Renal cortex interstitium (tissue), 11 donors: ENCODE data around the gene ATG9B. TPM values are rescaled to one million over a fixed set of nuclear protein-coding genes. Genes with fewer than 3 reads are reported as not detected.

Source experiments
- DNase-seq, 11 donors: peaks; one replicate each; pipeline ENCODE4 v3.0.0-alpha.2; 2013; ENCODE audit warnings: low read depth in 9 of 11, low spot score in 4 of 11; ENCODE audit errors: extremely low read depth in 1 of 11
- polyA plus RNA-seq, 3 donors: library from polyadenylated mRNA; unstranded; fragments of 120-200 nt; gene quantifications; one replicate each; pipeline ENCODE4 v1.2.1, GENCODE V29; 2013; ENCODE audit not compliant: insufficient read length in 3 of 3

ATG9B gene
- polyA plus RNA-seq, 3 donors = 2.3 to 4.6 (median 4.2) TPM

DNA sequence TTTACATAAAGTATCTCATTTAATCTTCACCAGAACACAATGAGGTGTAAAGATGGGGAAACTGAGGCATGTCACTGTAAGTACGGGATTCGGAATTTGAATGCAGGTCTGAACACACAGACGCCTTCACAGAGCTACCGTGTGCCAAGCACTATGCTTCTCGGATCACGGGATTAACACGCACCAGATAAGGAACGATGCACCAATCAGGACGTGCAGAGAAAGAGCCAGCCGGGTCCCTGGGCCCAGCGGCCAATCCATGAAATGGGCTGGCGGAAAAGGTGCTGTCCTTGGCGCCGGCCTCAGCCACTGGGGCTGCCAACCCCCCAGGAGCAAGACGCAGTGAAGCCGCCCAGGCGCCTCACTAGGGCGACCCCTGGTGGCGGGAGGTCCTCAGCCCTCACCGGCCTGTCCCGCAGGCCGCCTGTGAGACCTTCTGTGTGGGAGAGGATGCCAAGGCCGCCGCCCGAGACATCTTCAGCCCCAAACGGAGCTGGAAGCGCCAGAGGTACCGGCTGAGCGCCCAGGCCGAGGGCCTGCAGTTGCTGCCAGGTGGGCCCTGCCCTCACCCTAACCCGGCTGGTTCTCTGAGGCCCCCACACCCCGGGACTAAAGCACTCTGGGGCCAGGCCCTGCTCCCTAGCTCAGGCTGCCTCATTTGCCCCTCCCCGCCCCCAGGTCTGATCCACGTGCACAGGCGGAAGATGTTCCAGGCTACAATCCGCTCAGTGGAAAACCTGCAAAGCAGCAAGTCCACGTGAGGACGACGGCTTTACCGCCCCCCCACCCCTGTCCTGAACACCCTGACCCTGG is 15.6 kb downstream of the ATG9B start:
- no peak for DNase-seq

DNA sequence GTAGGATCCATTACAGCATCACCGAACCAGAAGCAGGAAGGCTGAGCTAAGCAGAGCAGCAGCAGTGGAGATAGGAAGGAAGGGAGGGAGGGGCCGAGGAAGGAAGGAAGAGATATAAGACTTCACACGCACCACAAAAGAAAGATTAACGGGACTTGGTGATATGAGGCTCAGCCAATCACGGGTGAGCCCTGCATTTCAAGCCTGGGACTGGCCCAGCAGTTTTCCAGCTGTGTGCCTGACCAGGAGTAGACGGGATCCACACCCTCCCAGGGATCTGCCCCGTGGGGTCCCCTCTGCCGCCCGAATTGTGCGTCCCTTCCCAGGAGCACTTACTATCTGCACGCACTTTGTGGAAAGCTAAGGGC is 16.2 kb downstream of the ATG9B start:
- no peak for DNase-seq

DNA sequence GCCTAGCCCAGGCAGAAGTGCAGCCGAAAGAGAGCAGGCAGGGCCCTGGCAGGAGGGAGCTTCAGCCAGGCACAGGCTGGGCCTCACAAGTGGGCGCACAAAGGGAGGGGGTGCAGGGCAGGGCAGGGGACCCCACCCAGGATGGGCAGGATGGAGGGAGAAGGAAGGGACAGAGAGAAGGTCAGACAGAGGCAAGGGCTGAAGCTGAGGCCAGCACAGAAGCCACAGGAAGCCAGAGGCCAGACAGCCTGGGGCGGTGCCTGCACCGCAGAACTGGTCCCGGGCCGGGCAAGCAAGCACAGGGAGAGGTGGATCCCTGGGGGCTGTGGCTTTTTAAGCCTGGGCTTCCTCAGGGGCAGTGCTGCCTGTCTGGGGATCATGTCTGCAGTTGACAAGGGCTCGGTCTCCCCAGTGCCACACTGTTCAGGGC is 16.8 kb downstream of the ATG9B start:
- DNase-seq = no peak

DNA sequence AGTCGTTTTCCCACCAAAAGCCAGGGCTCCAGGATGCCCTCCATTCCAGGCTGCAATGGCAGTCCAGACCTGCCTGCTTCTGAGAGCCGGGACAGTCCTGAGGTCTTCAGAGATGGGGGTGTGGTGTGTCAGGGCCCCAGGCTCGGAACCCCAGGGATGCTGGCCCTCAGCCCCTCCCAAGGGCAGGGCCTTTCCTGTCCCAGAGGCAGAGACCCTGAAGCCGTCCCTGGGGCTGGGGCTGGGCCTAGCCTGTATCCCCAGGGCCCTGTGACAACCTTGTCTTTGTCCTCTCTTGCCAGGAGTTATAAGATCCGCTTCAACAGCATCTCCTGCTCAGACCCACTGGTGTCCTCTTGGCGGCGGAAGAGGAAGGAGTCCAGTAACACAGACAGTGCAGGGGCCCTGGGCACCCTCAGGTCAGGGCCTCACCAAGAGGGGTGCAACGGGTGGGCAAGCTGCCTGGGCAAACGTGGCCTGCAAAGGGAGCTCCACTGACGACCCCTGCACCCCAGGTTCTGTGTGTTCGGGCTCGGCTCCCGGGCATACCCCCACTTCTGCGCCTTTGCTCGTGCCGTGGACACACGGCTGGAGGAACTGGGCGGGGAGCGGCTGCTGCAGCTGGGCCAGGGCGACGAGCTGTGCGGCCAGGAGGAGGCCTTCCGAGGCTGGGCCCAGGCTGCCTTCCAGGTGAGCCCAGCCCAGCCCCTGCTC is 17.5 kb downstream of the ATG9B start:
- DNase-seq = no peak

DNA sequence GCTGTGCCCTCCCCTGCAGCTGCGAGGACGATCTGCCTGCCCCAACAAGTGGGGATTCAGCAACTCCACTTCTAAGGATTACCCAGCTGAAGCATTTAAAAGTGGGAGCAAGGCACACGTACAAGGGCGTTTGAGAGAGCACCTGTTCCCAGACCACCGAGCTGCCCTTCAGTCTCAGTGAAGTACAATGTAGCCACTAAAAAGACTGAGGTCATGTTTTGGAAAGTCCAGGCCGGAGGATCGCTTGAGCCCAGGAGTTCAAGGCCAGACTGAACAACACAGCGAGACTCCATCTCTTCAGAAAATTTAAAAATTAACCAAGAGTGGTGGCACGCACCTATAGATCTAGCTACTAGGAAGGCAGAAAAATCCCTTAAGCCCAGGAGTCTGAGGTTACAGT is 18.7 kb downstream of the ATG9B start:
- DNase-seq = no peak

DNA sequence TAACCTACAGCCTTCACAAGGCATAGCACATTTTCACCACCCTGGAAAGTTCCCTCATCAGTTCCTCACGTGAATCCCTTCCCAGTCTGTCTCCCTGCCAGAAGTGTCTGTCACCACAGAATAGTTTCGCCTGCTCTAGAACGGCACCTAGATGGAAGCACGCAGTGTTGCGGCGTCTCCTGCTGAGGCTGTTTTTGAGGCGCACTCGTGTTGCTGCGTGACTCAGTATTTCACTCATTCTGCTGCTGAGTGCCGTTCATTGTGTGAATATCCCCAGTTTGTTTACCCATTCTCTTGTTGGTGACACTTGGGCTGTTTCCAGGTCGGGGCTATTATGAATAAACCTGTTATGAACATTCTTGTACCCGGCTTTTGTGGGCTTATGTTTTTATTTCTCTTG is 20.7 kb downstream of the ATG9B start:
- DNase-seq = no peak

DNA sequence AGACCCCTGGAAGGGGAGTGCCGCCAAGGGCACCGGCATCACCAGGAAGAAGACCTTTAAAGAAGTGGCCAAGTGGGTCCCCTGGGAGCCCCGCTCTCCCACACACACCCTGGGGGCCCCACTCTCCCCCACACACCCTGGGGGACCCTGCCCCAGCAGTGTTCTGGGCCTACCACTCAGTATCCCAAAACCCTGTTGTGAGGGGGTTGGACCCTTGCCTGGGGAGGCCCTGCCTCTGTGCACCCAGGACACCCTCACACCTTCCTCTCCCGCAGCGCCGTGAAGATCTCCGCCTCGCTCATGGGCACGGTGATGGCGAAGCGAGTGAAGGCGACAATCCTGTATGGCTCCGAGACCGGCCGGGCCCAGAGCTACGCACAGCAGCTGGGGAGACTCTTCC is 22.7 kb downstream of the ATG9B start:
- no peak for DNase-seq

DNA sequence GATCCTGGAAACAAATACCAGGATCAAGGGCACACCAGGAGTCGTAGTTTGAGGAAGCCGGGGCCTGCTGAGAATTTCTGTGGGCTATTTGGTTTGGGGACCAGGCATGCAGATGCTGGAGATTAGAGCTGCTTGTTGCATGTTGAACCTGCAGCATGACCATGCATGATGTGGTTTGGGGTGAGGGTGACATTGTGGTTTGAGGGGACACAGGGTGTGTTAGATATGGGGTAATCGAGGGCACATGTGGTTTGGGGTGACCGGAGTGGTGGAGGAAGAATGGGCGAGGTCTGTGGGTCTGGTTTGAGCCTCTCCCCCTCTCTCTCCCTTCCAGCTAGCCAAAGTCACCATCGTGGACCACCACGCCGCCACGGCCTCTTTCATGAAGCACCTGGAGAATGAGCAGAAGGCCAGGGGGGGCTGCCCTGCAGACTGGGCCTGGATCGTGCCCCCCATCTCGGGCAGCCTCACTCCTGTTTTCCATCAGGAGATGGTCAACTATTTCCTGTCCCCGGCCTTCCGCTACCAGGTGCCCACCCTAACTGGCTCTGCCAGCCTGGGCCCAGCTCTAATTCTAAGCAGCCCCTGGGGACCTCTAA is 23.3 kb downstream of the ATG9B start:
- DNase-seq = no peak

DNA sequence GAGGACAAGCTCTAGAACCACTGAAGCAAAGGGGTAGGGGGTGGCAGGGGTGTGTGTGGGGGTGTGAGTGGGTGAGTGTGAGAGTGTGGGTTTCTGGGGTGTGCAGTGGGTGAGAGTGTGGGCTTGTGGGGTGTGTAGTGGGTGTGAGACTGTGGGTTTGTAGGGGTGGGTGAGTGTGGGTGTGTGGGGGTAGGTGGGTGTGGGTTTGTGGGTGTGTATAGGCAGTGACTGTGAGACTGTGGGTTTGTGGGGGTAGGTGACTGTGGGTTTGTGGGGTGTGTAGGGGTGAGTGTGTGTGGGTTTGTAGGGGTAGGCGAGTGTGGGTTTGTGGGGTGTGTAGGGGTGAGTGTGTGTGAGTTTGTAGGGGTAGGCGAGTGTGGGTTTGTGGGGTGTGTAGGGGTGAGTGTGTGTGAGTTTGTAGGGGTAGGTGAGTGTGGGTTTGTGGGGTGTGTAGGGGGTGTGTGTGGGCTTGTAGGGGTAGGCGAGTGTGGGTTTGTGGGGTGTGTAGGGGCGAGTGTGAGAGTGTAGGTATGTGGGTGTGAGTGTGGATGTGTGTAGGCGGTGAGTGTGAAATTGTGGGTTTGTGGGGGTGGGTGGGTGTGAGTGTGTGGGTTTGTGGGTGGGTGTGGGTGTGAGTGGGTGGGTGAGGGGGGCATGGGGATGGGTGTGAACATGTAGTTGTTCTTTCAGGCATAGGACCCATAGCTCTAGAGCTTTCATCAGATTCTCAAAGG is 24.6 kb downstream of the ATG9B start:
- no peak for DNase-seq

DNA sequence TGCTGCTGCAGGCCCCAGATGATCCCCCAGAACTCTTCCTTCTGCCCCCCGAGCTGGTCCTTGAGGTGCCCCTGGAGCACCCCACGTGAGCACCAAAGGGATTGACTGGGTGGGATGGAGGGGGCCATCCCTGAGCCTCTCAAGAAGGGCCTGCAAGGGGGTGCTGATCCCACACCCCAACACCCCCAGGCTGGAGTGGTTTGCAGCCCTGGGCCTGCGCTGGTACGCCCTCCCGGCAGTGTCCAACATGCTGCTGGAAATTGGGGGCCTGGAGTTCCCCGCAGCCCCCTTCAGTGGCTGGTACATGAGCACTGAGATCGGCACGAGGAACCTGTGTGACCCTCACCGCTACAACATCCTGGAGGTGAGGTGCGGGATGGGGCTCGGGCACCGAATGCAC is 25.3 kb downstream of the ATG9B start:
- no peak for DNase-seq

DNA sequence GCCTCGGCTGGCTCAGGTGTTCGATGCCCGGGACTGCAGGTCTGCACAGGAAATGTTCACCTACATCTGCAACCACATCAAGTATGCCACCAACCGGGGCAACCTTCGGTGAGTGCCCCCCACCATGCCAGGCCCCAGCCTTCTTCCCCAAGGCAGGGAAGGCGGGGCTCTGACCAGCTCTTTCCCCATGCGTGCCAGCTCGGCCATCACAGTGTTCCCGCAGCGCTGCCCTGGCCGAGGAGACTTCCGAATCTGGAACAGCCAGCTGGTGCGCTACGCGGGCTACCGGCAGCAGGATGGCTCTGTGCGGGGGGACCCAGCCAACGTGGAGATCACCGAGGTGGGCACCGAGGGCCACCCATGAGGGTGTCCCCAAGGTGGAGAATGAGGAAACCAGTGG is 26.0 kb downstream of the ATG9B start:
- DNase-seq = no peak

DNA sequence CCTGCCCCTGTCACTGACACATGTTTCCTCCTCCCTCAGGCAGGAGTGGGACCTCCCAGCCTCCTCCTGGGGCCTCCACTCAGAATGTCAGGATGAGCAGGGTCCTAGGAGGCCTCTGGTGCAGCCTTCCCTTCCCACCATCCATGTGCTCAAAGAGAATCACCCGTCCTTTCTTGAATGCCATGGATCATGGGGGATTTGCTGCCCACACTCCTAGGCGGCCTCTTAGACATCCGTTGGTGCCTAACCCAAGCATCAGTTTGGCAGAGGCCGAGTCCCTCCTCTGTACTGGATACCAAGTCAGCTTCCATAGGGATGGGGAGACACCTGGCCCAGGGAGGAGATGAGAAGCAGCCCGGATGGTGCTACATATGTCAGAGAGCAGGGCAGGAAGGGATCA is 26.5 kb downstream of the ATG9B start:
- DNase-seq = no peak

DNA sequence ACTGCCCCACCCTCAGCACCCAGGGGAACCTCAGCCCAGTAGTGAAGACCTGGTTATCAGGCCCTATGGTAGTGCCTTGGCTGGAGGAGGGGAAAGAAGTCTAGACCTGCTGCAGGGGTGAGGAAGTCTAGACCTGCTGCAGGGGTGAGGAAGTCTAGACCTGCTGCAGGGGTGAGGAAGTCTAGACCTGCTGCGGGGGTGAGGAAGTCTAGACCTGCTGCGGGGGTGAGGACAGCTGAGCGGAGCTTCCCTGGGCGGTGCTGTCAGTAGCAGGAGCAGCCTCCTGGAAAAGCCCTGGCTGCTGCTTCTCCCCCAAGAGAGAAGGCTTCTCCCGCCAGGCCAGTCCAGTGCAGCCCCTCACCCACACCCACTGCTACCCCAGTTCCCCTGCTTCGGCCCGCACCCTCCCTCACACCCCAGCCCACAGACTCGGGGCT is 27.2 kb downstream of the ATG9B start:
- DNase-seq = no peak

DNA sequence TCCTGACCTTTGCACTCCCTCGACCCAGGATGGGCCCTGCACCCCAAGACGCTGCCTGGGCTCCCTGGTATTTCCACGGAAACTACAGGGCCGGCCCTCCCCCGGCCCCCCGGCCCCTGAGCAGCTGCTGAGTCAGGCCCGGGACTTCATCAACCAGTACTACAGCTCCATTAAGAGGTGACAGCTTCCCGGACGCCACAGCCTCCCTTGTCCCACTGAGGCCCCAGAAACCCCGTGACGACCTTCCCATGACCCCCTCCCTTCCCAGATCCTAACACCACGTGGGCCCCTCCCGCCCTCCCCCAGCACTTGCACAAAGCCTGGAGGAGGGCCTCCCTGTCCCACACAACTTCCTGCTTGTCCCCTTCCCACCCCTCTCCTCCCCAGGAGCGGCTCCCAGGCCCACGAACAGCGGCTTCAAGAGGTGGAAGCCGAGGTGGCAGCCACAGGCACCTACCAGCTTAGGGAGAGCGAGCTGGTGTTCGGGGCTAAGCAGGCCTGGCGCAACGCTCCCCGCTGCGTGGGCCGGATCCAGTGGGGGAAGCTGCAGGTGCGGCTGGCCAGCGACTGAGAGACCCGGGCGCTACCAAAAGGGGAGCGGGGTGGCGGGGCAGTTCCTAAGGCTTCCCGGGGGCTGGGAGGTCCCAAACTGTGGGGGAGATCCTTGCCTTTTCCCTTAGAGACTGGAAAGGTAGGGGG is 27.8 kb downstream of the ATG9B start:
- no peak for DNase-seq

DNA sequence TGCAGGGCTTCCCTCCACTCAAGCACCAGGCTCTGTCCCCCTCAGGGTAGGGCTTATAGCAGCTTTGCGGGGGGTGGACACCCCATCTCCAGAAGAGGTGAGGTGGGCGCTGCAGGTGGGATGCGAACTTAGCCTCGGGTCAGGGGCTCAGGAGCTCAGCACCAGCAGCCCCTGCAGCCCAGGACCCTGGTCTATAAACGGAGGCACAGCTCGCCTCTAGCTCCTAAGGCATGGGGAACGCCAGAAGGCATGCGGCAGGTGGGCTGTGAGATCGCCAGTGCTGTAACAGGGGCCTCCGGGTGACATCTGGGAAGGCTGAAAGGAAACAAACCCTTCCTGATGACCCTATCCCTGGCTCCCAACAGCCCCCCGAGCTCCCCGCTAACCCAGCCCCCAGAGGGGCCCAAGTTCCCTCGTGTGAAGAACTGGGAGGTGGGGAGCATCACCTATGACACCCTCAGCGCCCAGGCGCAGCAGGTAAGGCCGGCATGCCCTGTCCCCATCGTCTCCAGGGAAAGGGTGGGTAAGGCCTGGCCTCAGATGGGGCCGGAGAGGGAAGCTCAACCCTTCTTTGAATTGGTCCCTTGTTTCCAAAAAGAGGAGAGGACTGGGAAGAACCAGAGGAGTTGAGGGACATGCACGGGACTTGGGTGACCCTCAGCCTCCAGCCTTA is 29.3 kb downstream of the ATG9B start:
- no peak for DNase-seq

DNA sequence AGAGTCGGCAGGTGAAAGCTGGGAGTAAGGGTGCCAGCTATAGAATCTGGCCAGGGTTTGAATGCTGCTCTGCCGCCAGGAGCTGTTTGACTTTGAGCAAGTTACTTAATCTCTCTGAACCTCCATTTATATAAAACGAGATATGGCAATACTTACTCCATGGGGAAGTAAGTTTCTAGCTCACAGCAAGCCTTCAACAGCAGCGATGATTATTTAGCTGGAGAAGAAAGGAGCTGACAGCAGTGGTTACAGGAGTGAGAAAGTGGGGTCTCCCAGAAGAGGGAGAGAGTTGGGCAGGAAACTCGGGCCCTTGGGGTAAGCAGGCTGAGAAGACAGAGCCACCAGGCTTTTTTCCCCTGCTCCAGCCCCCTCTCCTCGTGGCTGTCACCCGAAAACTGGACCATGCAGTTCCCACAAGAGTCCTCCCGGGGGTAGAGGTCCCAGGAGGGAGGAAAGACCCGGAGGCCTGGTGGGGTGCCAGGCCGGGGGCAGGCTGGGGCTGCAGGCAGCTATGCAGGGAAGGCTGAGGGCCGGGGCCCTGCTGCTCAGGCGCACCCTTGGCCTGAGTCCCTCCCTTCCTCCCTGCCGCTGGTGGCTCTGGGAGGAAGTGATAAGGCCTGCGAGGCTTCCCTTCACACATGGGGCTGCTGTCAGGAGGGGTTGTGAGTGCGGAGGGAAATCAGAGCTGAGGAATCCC is 30.0 kb downstream of the ATG9B start:
- DNase-seq = no peak

DNA sequence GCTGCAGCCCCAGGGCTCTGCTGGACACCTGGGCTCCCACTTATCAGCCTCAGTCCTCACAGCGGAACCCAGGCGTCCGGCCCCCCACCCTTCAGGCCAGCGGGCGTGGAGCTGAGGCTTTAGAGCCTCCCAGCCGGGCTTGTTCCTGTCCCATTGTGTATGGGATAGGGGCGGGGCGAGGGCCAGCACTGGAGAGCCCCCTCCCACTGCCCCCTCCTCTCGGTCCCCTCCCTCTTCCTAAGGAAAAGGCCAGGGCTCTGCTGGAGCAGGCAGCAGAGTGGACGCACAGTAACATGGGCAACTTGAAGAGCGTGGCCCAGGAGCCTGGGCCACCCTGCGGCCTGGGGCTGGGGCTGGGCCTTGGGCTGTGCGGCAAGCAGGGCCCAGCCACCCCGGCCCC is 30.8 kb downstream of the ATG9B start:
- no peak for DNase-seq

DNA sequence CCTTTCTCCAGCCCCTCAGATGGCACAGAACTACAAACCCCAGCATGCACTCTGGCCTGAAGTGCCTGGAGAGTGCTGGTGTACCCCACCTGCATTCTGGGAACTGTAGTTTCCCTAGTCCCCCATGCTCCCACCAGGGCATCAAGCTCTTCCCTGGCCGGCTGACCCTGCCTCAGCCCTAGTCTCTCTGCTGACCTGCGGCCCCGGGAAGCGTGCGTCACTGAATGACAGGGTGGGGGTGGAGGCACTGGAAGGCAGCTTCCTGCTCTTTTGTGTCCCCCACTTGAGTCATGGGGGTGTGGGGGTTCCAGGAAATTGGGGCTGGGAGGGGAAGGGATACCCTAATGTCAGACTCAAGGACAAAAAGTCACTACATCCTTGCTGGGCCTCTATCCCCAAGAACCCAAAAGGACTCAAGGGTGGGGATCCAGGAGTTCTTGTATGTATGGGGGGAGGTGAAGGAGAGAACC is 31.4 kb downstream of the ATG9B start:
- DNase-seq = no peak
